NCI-H2227 (cell line): ENCODE results near the gene BPIFB2.
"Not testable (repeated sequence)": the region's sequence is repeated elsewhere in the genome, so short reads cannot be mapped to it uniquely, and the experiment has no call there.

Source experiments
- DNase-seq: peaks from one replicate; lab custom pipeline; 2025; ENCODE audit not compliant: unreplicated experiment; lab: John Stamatoyannopoulos, UW

Gene BPIFB2

DNA sequence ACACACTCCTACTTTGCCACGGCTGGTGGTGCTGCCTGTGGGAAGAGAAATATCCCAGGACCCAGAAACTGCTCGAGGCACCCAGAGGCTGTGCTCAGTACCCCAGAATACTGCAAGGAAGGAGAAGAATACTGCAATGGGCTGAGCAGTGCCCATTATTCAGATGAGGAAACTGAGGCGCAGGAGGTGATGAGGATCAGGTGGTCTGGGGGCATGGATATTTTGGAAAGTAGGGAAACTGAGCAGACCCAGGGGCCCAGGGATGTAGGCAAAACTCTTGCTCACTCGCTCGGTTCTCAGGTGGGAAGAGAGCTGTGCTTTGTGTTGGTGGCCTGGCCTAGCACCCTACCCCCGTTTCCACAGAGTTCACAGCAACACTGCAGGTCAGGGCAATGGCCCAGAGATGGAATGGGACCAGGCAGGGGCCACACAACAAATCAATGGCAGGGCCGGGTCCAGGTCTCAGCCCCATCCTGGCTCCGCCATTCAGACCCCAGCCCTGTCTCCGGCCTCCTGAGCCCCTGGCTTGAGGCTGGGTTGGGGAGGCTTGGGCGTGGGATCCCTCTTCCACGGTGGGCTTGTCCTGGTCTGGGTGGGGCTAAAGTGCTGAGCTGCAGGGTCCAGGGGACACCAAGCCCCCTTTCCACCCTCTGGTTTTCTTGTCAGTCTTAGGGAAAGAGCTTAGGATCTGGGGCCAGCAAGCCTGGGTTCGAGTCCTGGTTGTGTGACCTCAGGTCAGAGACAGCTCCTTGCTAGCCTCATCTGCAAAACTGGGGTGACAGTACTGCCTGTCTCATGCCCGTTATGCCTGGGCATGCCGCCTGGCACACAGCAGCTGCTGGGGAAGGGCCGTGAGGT is 37.2 kb upstream of the BPIFB2 start:
- DNase-seq = no peak

DNA sequence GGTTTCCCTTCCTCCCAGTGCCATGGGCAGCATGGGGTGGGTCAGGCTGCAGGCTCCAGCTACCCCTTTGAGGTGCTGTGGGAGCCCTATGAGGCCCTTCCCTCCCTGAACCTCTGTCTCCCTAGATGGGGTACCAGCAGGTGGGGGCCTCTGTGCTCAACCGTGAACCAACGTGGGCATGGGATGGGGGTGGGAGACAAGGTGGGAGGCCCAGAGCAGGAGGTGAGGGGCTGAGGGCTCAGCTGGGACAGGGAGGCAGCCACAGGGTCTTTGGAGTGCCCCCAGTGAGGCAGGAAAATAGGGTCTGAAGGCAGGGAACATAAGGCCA is 36.6 kb upstream of the BPIFB2 start:
- DNase-seq = no peak

DNA sequence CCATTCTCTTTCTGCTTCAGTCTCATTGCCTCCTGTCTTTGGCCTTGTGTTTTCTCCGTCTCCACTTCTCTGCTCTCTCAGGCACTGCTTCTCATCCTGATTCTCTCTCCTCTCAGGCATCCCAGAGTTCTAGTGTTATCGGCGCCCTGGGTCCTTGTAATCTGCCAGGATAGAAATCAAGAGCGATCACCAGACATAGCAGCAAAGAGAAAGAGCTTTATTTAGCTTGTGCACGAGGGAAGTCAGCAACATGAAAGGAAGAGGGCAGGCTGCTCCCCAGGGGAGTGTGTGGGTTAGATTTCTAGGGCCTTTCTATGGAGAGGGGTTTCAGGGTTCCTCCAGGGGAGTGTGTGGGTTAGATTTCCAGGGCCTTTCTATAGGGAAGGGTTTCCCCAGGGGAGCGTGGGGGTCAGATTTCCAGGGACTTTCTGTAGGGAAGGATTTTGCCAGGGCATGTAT is 35.8 kb upstream of the BPIFB2 start:
- no peak for DNase-seq

DNA sequence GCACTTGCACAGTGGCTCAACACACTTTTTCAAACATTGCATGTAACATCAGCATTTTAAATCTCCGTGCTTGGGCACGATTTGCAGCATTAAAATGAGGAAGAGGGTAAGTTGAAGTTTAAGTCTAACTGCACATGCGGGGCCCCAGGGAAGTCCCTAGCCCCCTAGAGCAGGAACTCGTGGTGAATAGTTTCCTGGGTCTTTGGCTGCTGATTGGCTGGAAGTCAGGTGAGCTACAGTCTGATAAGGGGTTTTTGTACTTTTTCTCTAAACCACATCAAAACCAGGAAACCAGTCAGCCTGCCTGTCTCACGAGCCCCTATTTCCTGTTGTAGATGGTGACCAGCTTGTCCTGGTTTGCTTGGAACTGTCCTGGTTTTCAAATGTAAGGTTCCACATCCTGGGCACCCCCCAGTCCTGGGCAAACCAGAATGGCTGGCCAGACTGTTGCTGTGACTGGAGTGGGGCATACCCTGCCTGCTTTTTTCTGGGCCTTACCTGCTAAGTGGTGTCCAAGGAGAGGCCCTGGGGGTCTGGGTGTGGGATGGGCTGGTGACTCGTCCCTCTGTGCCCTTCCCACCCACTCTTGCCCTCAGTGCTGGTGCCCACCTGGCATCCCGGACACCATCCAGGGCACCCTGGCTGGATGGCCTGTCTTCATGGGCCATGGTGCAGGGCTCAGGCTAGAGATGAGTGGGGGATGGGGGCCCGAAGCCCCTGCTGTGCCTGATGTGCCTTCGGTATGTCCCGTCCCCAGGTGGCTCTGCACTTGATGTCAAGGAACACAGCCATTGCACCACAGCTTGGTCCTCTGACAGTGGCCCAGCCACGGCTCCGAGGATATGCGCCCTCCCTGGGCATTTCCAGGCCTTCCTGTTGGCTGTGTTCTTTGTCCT is 35.1 kb upstream of the BPIFB2 start:
- DNase-seq = no peak

DNA sequence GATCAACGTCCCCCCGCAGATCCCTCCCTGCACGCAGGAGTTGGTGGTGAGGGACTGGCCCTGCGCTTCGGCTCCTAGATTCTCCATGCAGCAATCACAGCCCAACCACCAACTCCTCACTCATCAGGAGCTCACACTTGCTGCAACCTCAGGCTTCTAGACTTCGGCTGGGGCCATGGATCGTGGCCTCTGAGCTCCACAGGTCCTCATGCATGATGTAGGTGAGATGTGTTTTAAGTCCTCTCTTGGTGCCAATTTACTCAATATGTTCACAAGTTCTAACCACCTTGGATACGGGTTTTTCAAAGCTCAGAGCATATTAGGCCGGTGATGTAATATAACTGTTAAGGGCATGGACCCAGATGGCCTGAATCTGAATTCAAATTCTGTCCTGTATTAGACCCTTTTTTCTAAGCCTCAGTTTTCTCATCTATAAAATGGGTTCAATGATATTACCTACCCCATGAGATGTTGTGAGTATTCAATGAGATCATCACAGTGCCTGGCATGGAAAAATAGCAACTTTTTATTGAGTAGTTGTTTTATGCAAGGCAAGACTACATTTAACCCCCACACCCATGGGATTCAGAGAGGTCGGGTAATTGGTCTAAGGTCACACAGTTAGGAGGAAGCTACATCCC is 34.3 kb upstream of the BPIFB2 start:
- no peak for DNase-seq

DNA sequence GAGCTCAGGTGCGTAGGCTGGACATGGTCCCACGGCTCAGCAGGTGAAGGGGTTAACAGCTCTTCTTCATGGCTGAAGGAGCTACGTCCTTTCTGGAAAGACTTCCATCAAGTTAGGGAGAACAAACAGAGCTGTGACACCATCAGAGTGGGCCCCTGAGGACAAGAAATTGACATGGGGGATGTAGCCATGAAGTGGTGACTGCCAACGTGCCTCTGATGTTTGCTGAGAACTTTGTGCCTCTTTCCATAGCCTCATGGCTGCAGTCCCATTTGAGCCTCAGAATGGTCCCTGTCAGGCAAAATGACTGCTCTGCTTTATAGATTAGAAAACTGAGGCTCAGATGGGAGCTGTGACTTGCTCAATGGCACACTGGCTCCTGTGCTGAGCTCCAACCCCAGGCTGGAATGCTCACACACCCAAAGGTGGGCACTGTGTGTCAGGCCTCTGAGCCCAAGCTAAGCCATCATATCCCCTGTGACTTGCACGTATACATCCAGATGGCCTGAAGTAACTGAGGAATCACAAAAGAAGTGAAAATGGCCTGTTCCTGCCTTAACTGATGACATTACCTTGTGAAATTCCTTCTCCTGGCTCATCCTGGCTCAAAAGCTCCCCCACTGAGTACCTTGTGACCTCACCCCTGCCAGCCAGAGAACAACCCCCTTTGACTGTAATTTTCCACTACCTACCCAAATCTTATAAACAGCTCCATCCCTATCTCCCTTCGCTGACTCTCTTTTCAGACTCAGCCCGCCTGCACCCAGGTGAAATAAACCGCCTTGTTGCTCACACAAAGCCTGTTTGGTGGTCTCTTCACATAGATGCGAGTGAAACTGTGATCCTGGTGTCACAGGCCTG is 33.1 kb upstream of the BPIFB2 start:
- DNase-seq = not testable (repeated sequence)

DNA sequence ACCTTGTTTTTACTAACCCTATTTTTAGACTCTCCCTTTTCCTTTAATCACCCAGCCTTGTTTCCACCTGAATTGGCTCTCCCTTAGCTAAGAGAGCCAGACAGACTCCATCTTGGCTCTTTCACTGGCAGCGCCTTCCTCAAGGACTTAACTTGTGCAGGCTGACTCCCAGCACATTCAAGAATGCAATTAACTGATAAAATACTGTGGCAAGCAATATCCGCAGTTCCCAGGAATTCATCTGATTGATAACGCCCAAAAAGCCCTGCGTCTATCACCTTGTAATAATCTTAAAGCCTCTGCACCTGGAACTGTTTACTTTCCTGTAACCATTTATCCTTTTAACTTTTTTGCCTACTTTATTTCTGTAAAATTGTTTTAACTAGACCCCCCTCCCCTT is 32.4 kb upstream of the BPIFB2 start:
- not testable (repeated sequence) for DNase-seq

DNA sequence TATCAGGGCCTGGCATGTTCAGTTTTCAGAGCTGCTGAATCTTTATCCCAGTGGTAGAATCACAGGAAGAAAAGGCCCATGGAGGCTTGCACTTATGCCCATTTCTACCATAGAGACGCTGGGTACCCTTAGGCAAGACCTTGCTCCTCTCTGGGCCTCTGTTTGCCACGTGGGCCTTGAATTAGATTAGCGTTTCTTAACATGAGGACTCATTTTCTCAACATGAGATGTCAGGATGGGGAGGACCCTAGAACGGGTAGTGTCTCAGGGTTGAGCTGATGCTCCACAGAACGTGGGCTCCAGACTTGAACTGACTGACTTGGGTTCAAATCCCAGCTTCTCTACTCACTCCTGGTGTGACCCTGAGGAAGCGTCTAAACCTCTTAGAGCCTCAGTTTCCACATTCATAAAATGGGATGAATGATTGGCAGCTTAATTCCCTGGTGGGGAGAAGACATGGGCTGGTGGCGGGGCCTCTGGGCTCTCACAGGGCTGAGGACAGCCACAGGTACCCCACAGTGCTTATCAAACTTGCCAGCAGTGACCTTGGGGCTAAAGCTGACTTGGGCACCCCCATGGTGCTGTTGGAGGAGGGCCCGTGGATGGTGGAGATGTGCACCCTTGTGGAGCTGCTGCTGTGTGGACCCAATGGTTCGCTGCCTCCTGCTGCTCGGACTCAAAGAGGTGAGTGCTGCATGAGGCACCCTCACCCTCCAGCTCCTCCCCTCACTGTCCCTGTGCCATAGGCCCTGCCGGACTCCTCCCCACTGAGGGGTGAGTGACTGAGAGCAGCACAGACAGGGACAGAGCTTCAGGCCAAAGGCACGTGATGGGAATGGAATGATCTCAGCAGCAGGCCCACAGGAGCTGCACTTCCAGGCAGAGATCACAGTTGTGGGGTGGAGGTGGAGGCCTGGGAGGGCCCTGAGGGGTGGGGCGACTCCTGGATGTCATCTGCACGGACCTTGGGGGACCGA is 31.5 kb upstream of the BPIFB2 start:
- no peak for DNase-seq

DNA sequence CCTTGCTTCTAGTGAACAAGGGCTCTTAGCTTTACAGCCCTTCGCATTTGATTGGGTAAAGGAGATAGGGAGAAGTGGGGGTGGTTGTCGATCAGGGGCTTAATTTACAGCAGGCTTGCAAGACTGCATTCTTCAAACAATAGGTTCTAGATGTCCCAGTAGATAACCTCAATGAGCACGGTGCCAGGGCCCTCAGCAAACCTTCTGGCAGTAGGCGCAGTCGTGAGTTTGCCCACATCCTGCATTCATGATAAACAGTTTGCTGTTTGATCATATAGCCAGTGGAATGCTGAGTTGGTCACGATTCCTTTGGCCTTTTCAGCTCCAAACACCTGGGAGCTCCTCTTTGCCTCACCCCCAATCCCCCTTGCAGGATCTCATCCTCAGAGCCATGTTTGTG is 30.8 kb upstream of the BPIFB2 start:
- DNase-seq = no peak

DNA sequence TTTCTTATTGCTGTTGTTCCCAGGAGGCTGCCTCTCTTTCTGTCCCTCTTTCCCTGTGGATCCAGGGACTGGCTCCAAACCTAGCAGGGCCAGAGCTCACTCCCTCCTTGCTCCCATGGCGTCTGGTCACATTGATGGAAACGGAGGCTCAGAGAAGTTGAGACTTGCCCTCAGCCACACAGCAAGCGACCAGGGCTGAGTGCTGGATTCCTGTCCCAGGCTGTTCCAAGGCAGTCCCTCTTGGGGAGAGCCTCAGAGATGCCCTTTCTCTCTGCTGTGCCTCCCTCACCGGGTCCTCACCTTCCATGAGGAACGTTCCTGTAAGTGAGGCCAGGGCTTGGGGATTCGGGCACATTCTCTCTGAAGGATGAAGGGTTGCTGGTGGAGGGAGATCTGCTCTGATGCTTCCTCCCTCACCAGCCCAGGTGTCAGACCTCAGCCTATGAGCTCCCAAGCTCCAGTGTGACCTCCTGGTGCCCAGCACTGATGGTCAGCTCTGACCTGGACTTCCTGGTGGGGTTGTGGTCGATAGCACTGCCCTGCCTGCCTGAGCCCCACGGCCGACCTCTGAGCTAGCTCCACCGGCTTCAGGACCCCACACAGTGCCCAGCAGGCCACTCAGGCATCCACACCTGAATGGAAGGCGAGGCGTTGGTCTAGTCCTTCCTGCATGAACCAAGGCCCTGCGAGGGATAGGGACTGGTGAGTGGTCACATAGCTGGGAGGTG is 30.1 kb upstream of the BPIFB2 start:
- no peak for DNase-seq

DNA sequence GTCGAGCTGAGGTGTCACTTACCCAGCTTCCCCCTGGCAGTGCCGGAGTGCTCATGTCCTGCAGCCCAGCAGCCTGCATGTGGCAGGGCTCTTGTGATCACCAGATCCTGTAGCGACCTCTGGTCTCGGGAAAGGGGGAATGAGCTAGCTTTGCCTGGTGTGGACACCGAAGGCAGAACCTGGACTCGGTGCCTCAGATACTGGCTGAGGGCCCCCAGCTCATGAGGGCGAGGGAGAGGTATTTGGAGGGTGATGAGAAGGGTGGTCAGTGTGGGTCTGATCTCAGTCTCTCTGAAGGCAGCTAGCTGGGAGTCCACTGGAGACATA is 29.5 kb upstream of the BPIFB2 start:
- DNase-seq = no peak

DNA sequence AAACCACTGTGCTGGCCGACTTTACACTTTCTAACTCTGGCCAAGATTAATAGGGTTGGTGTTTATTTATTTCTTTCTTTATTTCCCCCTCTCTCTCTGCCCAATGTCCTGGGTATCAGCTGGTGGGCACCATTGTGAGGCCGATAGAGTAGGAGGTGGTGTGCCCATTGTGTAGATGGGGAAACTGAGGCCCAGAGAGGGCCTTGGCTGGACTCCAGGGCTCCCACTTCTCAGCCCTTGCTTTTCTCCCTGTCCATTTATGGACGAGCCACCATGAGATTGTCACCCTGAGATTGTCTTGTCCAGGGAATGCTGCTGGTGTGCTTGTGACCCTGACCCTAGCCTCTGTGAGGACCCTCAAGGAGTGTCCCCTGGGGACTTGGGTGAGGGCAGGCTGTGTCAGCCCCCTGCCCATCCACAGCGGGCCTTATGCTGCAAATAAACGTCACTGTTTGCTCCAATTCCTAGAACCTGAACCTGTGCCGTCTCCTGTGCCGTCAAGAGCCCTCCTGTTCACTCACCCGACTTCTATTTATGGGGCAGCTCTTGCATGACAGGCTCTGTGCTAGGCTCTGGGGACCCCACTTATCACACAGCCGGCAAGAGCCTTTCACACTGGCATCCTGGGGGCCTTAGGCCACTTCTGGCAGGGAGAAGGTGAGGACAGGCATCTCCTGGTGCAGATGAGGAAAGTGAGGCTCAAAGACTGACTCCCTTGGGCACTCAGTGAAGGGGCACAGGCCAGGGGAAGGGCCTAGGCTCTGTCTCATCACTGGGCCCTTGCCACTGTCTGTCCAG is 28.1 kb upstream of the BPIFB2 start:
- DNase-seq = no peak

DNA sequence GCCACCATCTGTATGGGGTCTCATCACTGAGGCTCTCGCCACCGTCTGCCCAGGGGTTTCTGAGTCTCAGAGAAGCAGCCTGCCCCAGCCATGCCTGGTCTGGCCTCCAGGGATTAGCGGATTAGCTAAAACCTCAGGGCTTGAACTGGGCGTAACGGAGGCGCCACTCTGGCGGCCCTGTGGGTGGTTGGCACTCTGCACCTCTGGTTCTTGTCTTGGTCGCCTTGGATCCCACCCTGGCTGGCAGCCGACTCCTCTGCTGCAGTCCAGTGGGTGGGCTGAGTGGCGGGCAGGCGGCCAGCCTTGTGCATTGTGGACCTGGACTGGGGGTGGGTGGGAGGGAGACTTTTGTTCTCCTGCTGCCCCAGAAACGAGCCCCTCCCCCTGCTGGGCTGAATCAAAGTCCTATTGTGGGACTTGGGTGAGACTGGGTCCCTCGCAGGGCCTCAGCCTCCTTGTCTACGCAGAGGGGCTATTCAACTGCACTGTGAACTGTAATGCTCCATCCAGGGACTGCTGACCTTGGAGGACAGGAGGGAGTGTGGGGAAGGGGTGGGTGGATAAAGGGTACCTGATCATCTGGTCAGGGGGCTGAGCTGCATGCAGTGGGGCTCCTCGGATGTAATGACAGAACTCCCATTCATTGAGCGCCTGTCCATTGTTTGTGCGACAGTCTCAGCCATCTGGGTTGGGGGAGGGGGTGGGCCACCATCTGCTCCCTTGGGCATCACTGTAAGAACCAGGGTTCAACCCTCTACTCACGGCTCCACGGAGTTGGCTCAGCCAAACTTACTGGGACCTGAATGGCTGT is 27.2 kb upstream of the BPIFB2 start:
- no peak for DNase-seq

DNA sequence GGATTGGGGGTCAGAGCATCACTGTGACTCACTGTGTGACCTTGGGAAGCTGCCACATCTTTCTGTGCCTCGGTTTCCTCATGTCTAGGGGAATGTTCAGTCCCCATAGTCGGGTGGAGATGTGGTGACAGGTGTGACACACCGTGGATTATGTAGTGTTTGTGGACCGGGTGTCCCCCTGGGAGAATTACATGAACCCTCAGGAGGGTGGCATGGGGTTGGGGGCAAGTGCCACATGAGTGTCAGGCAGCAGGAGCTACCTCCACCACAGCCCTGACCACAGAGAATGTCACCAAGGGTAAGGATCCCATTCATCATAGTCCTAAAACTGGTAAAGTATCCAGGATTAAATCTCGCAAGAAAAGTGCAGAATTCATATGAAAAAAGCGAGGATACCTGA is 26.5 kb upstream of the BPIFB2 start:
- DNase-seq = no peak

DNA sequence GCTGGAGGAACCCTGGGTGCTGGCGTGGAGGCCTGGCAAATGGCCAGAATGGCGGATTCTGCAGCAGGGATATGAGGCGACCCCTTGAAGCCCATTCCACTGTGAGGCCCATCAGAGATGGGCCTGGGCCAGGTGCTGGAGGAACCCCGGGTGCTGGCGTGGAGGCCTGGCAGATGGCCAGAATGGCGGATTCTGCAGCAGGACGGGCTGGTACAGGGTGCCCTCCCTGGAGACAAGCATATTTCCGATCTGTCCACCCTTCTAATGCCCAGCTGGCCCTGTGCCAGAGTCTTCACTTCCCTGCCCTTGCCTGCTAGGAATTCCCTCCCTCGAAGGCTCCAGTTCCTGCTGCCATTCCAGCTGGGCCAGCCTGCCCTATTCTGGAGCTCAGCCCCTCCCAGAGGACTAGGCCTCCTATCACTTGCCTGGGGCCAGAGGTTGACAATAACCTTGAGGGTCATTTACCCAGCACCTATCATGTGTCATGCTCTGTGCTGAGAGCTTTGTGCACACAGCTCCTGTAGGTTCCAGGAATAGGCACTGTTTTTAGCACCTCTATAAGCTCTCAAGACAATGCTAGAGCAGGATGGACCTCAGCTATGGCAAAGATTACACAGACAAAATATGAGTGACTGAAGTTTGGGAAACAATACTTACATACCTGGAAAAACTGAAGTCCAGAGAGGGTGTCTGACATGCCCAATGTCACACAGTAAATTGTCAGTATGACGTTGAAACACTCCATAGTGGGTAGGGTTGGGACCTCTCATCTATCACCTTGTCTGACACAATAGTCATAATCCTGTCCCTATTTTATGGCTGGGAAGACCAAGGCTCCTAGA is 24.7 kb upstream of the BPIFB2 start:
- peak; percentile 35 for DNase-seq

DNA sequence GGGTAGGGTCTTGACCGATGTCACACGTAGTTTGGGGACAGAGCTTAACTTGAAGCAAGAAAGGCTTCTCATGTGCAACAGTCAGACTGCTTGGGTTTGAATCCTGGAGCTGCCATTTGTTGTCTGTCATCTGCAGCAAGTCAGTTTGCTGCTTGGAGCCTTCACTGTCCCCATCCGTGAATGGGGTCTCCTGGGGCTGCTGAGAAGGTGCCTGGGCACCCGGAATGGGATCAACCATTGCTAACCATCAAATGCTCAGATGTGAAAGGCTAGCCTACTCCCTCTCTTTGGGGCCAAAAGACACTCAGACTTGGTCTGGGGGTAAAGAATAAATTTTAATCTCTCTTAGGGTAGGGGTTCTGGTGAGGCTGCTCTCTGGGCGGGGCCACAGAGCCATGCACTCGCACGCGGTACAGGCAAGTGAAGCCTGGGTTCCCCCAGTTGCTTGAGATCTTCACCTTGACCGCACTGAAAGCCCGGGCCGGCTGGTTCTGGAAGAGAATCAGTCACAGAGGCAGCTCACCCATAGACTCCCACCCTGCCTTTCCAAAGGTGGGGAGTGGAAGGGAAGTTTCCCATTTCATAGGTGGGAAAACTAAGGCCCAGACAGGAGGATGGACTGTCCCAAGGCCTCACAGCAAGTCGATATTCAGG is 23.9 kb upstream of the BPIFB2 start:
- no peak for DNase-seq
